AG09309 (cell line): Measurements from ENCODE around the gene DNAJB1.

Experiments used
- DNase-seq: peaks from one replicate; pipeline ENCODE4 v3.0.0-alpha.2; 2010; ENCODE audit warnings: low read depth
- H3K4me3 ChIP-seq: 2 replicates; pipeline ENCODE4 v1.5.1; 2011; ENCODE audit warnings: mild to moderate bottlenecking, low read depth, low read length, moderate library complexity; ENCODE audit not compliant: control insufficient read depth
- TF ChIP-seq, protein P1 (sequence below): IDR thresholded peaks from 2 replicates; pipeline ENCODE4 v1.5.1; 2011; ENCODE audit warnings: mild to moderate bottlenecking, low read depth, low read length, inconsistent platforms; ENCODE audit not compliant: insufficient read depth, control insufficient read depth; ENCODE audit errors: missing control alignments

Gene DNAJB1

DNA sequence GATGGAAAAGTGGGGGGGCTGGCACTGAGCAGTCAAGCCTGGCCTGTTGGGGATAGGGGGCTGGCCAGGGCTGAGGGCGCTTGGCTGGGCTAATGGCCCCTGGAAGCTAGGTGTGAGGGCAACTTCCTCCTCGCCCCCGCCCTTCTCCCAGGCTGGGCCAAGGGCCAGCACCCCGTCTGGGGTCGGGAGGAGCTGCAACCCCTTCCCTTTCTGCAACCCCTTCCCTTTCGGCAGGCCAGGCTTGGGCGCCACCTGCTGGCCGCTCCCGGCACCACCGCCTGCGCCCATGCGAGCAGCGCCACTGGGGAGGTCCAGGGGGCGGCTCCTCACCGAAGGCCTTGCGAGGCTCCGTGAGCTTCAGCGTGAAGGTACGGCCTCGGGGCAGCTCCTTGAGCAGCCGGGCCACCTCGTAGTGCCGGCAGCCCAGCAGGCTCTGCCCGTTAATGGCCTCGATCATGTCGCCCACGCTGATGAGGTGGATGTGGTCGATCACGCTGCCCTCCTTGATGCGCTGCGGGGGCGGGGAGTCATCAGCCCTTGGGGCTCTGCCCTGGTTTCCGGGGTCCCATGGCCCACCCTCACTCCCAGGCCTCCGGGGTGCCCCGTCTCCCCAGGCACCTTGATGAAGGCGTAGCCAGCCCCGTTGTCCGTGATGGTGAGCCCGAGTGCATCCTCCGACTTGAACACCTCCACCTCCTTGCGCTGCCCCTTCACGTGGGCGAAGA lies 38.1 kb downstream of the DNAJB1 start:
- H3K4me3 ChIP-seq: no peak overlapping the region
- no peak for DNase-seq
- TF ChIP-seq, protein P1, sequence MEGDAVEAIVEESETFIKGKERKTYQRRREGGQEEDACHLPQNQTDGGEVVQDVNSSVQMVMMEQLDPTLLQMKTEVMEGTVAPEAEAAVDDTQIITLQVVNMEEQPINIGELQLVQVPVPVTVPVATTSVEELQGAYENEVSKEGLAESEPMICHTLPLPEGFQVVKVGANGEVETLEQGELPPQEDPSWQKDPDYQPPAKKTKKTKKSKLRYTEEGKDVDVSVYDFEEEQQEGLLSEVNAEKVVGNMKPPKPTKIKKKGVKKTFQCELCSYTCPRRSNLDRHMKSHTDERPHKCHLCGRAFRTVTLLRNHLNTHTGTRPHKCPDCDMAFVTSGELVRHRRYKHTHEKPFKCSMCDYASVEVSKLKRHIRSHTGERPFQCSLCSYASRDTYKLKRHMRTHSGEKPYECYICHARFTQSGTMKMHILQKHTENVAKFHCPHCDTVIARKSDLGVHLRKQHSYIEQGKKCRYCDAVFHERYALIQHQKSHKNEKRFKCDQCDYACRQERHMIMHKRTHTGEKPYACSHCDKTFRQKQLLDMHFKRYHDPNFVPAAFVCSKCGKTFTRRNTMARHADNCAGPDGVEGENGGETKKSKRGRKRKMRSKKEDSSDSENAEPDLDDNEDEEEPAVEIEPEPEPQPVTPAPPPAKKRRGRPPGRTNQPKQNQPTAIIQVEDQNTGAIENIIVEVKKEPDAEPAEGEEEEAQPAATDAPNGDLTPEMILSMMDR: peak; percentile 77

DNA sequence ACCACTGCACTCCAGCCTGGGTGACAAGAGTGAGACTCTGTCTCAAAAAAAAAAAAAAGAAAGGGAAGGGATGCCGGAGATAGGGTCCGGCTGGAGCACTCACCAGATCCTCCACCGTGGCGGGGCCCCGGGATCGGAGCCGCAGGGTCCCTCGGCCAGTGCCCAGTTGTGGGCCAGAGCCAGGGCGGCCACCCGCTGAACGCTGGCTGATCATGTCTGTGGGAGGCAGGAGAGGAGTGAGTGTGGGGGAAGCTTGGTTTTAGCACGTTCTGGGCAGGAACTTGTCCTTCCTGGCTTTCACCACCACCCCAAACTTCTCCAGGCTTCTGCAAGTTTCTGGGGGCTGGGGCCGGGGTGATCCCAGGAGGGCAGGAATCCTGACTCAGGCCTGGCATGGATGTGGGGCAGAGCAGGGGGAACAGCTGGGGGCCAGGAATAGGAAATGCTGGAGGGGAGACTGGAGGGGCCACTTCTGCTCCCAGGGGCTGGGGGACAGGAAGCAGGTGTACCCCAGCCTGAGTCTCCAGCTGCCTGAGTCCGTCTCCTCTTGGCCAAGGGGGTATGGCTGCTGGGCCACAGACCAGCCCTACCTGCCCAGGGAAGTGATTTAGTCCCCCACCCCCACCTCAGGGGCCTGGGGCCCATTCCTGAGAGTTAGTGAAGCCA lies 38.8 kb downstream of the DNAJB1 start:
- no peak overlapping the region for H3K4me3 ChIP-seq
- DNase-seq: no peak
- TF ChIP-seq, protein P1: no peak

DNA sequence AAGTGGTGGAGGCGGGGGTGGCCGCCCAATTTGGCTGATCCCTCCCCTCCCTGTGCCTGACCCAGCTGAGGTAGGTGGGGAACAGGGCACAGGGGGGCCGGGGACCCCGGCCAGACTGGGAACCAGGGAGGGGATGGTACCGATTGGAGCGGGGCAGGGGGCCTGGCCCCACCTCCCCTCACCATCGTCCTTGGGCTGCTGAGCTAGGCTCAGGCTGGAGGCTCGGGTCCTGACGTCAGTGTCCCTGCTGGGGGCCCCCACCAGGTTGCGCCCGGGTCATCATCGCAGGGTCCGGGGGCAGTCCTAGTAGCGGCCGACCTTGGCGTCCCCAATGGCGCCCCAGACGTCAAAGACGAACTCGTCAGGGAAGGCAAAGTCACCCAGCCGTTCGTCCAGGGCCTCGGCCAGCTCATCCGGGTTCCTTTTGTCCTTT lies 40.1 kb downstream of the DNAJB1 start:
- H3K4me3 ChIP-seq: no peak overlapping the region
- TF ChIP-seq, protein P1: no peak
- DNase-seq: no peak

DNA sequence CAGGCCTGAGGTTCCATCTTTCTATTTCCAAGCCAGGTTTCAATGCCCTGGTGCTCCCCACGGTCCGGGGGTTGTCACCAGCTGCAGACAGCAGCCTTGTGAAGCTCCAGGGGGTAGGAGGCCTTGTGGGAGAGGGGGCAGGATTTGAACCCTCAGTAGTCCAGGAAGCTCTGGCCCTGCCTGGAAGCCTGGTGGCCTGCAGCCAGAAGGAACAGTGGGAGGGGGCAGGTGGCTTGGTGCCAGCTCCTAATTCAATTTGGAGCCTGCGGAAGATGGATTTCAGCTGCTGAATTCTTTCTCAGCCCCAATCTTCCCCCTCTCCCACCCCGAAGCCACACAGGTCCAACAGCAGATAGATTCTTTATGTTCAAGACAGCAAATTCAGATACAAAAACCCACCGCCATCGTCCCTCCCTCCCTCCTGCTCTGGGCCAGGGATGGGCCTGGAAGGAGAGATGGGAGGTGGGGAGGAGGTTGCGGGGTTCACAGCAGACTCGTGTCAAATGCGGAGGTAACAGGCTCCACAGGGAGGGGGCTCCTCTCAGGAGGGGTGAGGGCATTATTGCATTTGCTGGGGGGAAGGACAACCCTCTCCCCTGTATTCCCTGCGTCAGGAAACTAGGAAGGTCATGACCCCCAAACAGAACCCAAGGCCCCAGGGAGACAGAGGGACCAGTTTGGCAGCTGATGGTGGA lies 40.6 kb downstream of the DNAJB1 start:
- no peak for DNase-seq
- TF ChIP-seq, protein P1: no peak
- no peak overlapping the region for H3K4me3 ChIP-seq

DNA sequence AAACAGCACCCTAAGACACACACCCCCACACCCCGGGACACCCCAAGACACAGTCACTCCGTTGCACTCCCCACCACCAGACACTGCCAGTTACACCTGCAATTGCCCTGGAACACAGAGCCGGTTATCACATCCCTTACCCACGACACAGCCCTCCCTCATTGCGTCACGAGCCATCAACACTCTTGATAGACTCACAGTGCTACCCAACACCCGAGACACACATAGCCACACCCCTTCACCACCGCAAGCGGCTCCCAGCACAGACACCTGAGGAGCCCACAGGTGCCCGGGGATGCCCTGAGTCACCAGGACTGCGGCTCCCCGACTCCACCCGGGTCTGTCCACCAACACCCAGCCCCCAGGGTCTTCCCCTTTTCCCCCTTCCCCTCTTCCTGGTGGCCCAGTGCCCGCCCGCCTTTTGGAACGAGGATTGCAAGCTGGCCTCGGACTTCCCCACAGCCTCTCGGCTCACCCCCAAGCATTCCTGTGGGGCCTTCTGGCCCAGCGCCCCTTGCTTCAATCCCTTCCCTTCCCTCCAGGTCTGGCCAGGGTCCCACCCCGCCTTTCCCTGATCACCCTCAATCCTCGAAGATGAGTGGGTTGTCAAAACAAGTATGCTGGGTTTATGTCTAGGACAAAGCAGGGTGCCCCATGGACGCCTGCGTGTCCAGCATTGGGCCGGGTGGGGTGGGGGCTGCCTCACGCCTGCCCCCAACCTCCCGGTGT lies 41.4 kb downstream of the DNAJB1 start:
- peak; percentile 40 for DNase-seq
- H3K4me3 ChIP-seq: no peak overlapping the region
- TF ChIP-seq, protein P1: no peak

DNA sequence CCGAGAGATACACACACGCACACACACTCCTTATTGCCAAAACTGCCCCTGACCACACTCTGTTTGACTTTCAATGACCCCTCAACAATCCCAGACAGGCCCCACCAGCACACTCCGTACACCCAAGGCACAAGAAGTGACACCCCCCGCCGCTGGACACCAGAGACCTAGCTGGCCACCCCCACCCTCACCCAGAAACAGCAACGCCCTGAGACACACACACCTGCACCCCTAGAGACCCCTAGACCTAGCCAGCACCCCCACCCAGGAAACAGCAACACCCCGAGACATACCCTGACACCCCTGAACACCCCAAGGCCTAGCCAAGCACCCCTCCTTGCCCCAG lies 41.9 kb downstream of the DNAJB1 start:
- H3K4me3 ChIP-seq: no peak overlapping the region
- TF ChIP-seq, protein P1: no peak
- DNase-seq: no peak
